NCI-H82 (cell line): ENCODE data around the gene GNB3.

Source experiments
- DNase-seq: peaks from one replicate; lab custom pipeline; 2025; lab: John Stamatoyannopoulos, UW

The GNB3 gene

DNA sequence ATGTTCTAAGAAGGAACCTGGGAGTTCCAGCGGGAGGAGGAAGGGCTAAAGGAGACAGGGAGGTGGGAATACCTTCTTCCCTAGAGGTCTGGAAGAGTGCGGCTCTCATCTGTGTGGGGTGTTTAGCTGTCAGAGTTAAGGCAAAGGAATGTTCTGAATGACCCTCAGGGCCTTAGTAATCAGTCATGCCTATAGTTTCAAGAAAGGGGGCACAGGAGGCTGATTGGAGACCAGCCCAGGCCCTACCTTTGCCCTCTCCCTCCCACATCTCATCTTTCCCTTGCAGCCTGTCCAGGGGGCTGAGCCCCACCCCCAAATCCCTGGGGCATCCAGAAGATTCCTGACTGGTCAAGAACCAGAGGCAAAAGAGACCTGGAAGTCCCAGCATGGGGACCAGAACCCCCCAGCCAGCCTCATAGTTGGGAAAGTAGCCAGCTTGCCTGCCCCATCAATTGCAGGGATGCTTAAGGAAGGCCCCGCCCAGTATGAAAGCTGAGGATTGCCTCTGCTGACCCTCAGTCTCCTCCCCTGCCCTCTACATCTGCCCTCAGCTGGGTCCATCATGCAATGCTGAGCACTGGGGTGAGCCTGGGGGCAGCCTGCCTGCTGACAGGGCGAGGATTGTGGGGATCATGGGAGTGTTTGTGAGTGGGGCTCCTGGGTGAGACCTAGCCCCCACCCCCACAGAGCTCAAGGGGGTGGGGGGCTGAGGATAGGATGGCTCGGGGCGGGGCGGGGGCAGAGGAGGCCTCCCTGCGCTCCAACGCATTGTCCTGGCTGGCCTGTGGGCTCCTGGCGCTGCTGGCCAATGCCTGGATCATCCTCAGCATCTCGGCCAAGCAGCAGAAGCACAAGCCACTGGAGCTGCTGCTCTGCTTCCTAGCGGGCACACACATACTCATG, 17.3 kb upstream of the GNB3 start:
- no peak for DNase-seq

DNA sequence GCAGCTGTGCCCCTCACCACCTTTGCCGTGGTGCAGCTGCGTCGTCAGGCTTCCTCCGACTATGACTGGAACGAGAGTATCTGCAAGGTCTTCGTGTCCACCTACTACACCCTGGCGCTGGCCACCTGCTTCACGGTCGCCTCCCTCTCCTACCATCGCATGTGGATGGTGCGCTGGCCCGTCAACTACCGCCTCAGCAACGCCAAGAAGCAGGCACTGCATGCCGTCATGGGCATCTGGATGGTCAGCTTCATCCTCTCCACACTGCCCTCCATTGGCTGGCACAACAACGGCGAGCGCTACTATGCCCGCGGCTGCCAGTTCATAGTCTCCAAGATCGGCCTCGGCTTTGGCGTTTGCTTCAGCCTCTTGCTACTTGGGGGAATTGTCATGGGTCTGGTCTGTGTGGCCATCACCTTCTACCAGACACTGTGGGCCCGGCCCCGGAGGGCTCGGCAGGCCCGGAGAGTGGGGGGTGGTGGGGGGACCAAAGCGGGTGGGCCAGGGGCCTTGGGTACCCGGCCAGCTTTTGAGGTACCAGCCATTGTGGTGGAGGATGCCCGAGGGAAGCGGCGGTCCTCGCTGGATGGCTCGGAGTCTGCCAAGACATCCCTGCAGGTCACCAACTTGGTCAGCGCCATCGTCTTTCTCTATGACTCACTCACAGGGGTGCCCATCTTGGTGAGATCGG, 16.5 kb upstream of the GNB3 start:
- DNase-seq: no peak

DNA sequence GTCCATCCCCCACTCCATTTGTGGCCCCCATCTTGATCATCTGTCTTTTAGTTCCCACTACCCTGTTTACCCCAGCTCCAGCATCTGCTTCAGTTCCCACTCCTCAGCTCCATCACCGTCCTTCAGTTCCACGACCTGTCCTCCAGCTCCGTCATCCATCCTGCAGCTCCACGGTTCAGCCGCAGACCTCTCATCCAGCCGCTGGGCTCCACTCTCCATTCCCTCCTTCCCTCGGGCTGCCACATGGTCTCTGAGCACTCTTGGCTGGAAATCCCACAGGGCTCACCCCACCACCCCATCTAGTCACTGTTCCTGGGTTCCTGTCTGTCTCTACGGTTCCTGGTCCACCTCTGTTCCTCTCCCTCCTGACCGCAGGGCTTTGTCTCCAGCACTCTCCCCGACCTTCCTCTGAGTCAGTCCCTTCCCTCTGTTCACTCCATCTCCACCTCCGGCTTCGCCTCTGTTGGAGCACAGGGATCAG, 15.8 kb upstream of the GNB3 start:
- no peak for DNase-seq

DNA sequence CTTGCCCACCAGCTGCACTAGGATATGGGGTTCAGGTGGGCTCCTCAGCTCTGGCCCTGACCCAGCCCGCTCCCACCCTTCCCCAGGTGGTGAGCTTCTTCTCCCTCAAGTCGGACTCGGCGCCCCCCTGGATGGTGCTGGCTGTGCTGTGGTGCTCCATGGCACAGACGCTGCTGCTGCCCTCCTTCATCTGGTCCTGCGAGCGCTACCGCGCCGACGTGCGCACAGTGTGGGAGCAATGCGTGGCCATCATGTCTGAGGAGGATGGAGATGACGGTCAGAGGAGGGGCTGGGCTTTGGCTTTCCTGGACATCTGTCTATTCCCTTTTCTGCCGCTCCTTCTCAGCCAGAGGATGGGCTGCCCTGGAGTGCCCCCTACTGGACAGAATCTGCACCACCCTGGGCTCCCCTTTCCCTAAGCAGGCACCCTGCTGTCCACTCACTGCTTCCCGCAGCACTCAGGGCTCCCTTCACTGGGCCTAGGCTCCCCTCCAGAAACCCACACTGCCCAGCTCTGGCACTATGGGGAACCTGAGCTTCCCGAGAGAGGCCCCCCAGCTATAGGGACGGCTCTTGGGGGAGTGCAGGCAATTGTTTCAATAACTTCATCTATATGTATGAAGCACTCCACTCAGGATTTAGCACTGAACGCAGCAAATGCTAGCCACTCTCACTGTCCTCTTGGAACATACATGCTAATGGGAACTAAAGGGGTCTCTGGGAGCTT, 15.2 kb upstream of the GNB3 start:
- peak; percentile 96 for DNase-seq

DNA sequence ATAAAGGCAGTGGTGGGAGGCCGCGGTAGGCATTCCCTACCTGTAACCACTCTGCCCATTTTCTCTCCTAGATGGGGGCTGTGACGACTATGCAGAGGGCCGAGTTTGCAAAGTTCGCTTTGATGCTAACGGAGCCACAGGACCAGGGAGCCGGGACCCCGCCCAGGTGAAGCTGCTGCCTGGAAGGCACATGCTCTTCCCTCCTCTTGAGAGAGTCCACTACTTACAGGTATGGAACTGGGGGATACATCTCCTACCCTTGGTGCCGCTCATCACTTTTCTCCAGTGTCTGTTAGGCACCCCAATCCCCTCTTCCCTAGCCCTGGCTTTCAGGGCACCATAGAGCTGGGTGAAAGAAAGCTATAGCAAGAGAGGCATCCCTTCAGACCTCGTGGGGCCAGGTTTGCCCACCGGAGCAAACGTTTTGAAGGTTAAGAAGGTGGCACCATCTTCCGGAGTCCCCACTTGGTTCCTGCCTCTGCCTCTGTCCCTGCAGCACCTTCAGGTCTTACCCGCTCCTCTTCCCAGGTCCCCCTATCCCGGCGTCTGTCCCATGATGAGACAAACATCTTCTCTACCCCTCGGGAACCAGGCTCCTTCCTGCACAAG, 14.5 kb upstream of the GNB3 start:
- no peak for DNase-seq

DNA sequence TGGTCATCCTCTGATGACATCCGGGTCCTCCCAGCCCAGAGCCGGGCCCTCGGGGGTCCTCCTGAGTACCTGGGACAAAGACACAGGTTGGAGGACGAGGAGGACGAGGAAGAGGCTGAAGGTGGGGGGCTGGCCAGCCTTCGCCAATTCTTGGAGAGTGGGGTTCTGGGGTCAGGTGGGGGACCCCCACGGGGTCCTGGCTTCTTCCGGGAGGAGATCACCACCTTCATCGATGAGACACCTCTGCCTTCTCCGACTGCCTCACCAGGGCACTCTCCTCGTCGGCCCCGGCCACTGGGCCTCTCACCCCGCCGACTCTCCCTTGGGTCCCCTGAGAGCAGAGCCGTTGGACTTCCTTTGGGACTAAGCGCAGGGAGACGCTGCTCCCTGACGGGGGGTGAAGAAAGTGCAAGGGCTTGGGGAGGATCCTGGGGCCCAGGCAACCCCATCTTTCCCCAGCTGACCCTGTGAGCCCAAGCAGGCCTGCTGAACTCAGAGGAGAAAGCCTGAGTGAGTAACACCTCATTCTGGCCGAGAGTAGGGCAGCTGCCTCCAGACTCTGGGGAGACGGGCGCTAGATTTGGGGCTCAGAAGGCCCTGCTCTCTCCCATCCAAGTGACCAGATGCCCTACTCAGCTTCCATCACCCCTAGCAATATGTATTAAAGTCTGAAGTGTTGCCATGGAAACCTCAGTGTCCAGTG, 13.8 kb upstream of the GNB3 start:
- DNase-seq: no peak

DNA sequence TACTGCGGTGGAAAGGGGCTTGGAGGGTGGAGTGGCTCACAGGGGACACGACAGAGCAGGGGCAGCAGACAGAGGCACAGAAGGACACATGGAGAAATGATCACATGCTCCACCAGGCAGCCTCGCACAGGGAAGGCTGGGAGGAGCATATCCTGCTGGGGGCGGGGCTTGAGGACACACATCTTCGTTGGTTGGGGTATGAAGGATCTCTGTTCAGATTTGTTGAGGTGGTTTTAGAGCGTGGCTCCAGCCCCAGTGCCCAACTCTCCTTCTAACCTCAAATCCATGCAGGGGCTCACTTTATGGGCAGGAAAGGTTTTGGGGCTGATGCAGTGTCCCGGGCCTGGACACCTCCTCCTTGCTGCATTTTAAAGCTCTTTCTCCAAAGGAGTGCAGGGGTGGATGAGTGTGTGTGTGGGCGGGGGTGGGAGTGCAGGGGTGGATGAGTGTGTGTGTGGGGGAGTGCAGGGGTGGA, 13.3 kb upstream of the GNB3 start:
- peak; percentile 98 for DNase-seq

DNA sequence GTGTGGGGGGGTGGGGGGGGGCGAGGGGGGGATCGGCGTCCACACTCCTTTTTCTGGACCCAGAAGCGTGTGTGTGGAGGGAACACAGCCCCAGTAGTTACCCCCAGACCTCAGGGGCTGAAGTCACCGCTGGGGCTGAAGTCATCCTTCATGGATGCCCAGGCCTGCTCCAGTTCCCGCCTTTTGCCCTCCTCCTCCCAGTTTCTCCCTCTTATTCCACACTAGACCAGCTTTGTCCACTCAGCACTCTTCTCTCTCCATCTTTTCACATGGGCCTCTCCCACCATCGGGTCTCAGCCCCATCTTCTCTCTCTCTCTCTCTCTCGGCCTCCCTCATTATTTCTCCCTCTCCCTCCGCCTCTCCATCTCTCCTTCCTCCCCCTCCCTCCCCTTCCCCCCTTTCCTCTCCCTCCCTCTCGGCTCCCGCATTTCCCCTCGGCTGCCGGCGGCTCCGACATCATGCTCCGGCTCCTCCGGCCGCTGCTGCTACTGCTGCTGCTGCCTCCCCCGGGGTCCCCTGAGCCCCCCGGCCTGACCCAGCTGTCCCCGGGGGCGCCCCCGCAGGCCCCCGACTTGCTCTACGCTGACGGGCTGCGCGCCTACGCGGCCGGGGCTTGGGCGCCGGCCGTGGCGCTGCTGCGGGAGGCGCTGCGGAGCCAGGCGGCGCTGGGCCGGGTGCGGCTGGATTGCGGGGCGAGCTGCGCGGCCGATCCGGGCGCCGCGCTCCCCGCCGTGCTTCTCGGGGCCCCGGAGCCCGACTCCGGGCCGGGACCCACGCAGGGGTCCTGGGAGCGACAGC, 12.5 kb upstream of the GNB3 start, which contains the start of gene P3H3:
TSS of gene P3H3 (plus strand) at position 426 of the 799 bp plus-strand sequence. CDS start at position 460, 34 bp downstream.
- peak; percentile 83 for DNase-seq

DNA sequence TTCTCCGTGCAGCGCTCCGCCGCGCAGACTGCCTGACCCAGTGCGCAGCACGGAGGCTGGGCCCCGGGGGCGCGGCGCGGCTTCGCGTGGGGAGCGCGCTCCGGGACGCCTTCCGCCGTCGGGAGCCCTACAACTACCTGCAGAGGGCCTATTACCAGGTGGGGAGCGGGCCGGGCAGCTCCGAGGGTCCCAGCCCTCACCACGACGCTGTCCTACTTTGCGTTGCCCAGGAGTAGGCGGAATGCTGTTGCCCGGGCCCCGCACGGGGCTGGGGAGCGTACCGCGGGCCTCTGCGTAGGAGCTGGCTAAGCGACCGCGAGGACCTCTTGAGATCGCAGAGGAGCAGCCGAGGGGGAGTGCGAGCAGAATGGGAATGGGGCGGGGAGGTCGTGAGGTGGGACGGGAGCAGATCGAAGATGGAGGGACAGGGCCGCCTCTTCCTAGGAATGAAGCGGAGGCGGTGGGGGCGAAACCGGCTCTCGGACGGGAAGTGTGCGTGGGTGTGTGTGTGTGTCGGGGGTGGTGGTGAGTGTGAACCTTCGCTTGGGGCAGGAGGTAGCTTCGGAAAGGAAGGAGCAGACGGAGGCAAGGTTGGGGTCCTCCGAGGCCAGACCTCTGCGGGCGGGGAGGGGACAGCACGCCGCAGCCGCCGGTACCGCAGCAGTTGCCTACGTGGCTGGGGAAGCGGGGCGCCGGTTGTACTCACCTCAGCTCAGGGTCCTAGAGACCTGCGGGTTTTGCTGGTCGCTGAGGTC, 11.8 kb upstream of the GNB3 start:
- peak; percentile 77 for DNase-seq

DNA sequence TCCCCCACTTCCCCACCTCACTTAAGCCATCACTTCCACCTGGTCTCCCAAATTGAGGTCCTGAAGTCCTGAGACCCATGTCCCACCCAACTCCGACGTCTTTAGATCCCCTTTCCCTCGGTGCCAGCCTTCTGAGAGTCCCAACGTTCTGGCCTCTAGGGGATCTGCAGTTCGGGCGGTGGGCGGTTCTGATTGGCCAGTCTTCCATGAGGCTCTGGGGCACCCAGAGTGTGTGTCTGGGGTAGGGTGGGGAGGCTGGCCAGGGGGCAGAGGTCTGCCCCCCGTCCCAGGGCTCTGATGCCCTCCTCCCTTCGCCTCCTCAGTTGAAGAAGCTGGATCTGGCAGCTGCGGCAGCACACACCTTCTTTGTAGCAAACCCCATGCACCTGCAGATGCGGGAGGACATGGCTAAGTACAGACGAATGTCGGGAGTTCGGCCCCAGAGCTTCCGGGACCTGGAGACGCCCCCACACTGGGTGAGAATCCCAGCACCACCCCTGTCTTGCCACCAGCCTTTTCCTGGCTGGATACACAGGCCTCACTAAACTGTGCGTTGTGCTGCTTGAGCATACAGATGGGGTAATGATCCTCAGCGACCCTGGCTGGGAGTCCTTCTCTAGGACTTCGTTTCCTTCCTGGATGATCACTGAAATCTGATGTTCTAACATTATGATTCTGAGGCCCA, 11.0 kb upstream of the GNB3 start:
- DNase-seq: peak; percentile 77

DNA sequence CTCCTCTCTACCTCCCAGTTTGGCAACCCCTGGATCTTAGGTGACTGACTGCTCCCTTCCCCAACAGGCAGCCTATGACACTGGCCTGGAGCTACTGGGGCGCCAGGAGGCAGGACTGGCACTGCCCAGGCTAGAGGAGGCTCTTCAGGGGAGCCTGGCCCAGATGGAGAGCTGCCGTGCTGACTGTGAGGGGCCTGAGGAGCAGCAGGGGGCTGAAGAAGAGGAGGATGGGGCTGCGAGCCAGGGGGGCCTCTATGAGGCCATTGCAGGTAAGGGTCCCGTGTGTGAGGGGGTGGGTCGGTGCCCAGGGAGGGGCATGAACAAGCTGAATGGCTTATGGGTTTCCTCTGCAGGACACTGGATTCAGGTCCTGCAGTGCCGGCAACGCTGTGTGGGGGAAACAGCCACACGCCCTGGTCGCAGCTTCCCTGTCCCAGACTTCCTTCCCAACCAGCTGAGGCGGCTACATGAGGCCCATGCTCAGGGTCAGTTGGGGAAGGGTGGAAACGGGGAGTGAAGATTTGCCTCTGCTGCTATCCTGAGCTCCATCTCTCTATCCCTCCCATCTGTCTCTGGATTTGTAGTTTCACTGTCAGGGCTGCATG, 10.3 kb upstream of the GNB3 start:
- DNase-seq: no peak

DNA sequence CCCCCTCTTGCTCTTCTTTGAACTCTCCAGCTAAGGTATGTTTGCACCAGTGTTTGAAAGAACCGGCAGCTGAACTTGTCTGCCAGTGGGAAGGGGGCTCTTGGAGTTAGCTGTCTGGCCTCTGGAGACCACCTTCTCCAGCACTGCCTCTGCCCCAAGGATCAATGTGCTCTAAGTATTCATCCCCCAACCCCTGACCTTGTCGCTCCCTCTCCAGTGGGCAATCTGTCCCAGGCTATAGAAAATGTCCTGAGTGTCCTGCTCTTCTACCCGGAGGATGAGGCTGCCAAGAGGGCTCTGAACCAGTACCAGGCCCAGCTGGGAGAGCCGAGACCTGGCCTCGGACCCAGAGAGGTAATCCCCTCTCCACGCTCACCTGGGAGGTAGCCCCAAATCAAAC, 9.7 kb upstream of the GNB3 start:
- DNase-seq: no peak

DNA sequence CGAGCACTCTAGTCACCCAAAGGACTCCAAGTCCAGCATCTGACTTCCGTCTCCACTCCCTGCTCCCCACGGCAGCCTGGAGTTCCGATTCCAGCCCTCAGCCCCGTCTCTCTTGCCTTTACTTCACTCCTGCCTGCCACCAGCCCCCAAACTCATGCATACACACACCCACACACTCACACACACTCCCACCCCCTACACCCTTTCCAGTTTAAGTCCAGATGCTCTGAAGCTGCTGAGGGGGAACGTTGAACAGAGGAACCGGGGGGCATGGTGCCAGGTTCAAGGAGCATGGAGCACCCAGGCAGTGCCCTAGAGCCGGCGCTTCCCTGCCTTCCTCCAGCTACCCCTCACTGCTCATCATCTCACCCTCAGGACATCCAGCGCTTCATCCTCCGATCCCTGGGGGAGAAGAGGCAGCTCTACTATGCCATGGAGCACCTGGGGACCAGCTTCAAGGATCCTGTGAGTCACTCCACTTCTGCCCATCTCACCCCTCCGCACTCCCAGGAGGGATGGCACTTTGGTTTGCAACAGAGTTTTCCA, 9.2 kb upstream of the GNB3 start:
- DNase-seq: no peak

DNA sequence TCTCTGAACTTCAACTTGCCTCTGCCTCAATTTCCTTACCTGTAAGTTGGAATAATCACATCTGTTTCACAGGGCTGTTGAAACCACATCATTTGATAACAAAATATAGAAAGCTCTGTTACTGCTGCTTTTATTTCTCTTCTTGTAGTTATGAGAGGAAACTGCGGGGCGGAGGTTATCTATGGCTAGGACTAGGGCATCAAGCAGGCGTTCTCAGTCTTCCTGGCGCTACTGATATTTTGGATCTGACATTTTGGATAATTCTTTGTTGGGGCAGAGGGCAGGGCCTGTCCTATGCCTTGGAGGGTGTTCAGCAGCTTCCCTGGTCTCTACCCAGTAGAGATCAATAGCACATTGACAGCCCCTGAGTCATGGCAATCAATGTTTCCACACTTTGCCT, 8.6 kb upstream of the GNB3 start:
- no peak for DNase-seq

DNA sequence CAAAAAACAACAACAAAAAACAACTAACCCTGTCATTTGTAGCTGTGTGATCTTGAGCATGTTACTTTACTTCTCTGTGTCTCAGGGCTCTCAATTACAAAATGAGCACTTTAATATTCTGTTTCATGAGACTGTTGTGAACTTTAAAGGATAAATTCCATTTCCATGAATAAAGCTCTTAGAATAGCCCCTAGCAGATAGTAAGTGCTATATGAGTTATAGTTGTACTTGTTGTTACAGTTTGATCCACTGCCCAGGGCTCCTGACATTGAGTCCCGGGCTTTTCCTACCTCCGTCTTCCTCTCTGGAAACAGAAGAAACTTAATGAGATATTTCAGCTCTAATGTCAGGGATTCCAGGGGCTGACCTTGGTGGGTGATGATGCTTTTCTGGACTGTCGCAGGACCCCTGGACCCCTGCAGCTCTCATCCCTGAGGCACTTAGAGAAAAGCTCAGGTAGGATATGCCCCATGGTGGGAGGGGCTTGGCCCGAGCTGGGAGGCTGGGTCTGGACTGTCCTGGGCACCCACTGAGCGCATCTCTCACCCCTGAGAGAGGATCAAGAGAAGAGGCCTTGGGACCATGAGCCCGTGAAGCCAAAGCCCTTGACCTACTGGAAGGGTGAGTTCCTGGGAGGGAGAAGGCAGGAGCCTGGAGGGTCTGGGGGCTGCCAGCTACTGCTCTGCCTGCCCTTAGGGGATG, 7.4 kb upstream of the GNB3 start:
- no peak for DNase-seq

DNA sequence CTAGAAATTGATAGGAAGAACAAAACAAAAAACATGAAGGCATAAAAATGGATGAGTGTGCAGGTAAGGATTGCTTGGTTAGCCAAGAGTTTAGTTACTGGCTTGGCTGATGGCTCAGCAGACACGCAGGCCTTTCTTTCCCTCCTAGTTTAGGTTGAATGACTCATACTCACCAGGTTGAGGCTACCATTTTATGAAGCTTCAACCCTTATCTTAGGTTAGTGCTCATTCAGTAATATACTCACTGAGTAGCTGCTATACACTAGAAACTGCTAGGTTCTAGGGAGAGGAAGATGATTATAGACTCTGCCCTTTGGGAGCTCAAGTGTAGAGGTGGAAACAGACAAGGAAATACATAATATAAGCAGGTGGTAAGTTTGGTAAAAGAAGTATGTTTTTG, 6.5 kb upstream of the GNB3 start:
- no peak for DNase-seq

DNA sequence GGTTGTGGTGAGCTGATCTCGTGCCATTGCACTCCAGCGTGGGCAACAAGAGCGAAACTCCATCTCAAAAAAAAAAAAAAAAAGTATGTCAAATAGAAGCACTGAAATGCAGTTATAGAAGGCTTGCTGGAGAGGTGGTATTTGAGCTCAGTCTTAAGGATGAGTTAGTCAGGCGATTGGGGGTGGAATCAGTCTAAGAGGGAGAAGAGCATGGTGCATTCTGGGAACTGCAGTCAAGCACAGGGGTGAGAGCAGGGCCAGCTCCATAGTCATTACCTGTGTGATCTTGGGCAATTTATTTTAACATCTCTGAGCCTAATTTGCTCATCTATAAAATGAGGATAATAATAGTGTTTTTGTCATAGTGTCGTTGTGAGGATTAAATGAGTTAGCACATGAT, 5.9 kb upstream of the GNB3 start:
- DNase-seq: peak; percentile 49

DNA sequence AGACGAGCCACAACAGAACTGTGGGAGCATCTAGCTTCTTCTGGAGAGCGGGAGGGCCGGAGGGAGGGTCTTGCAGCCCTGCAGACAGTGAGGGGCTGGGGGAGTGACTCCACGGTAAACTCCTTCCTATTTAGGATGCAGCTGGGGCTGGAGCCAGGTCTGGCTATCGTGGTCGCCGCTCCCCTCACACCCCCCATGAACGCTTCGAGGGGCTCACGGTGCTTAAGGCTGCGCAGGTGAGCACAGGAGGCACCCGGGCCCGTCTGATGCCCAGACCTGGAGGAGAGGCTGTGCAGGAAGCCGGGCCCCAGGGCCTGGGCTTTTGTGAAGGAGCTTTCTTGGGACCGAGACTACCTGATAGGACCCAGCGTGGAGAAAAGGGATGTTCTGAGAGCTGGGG, 3.9 kb upstream of the GNB3 start:
- DNase-seq: no peak
